Stomach (tissue), 4 donors: ENCODE data around the gene GULP1.

ENCODE experiments used
- EP300 ChIP-seq: sonication (generic); formaldehyde crosslinking; IDR thresholded peaks from one replicate; pipeline ENCODE4 v1.6.1; 2017; ENCODE audit warnings: antibody characterized with exemption
- POLR2A ChIP-seq, 4 donors: fragments of 450-650 bp; IDR thresholded peaks; one replicate each; pipeline ENCODE4 v1.6.1; 2016; ENCODE audit warnings: antibody characterized with exemption in 4 of 4, control low read depth in 2 of 4, mild to moderate bottlenecking in 1 of 4, moderate library complexity in 1 of 4
- TF ChIP-seq, protein P1 (sequence below), 7 experiments: fragments of 450-650 bp in 4 of 7; fragments of 200-600 bp in 3 of 7; sonication (generic) in 3 of 7; IDR thresholded peaks; one replicate each; pipeline ENCODE4 v1.5.1; 2016 to 2019; ENCODE audit warnings: antibody characterized with exemption in 7 of 7, control low read depth in 2 of 7, mild to moderate bottlenecking in 1 of 7

DNA sequence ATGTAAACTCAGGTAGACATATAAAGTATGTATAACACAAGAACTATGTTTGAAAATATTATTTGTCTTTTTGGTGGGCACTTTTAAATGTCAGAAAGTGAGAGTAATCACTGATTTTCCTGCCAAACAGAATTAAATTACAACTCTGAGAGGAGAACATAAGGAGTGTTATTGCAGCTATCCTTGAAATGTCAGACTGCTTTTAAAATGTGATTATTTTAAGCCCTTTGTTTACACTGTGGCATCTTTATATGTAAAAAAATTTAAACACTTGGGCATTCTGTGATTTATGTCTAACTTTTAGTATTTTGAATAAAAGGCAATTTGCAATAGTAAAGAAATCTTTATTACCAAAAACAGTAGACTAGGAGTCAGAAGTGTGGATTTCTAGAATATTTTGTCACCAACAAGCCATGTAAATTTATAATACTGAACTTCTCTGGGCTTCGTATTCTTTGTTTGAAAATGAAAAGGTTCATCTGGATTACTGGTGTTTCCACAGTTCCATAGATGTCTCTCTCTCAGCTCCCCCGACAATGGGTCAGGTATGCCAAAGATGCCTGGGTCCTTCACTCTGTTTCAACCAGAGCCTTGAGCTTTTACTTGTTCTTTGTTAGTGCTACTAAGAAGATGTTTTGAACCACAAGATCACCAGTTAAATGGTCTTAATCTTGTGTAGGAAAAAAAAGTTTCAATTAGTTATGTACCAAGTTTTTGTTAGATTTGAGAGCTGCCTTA lies 38.8 kb downstream of the GULP1 start:
- TF ChIP-seq, protein P1, sequence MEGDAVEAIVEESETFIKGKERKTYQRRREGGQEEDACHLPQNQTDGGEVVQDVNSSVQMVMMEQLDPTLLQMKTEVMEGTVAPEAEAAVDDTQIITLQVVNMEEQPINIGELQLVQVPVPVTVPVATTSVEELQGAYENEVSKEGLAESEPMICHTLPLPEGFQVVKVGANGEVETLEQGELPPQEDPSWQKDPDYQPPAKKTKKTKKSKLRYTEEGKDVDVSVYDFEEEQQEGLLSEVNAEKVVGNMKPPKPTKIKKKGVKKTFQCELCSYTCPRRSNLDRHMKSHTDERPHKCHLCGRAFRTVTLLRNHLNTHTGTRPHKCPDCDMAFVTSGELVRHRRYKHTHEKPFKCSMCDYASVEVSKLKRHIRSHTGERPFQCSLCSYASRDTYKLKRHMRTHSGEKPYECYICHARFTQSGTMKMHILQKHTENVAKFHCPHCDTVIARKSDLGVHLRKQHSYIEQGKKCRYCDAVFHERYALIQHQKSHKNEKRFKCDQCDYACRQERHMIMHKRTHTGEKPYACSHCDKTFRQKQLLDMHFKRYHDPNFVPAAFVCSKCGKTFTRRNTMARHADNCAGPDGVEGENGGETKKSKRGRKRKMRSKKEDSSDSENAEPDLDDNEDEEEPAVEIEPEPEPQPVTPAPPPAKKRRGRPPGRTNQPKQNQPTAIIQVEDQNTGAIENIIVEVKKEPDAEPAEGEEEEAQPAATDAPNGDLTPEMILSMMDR (IDR thresholded peaks at IDR 0.05) = no peak
- TF ChIP-seq POLR2A (IDR thresholded peaks at IDR 0.05) = no peak
- no peak for TF ChIP-seq EP300
